ENCODE data around the gene LACTB. TPM values are rescaled to one million over a fixed set of nuclear protein-coding genes. Genes with fewer than 3 reads are reported as not detected.

LACTB gene
- total RNA-seq: 10 to 100 TPM; 35.4 to 41.1 (median 38.6) TPM

GRCh38 chr15:63121382-63122001 is at the start of gene LACTB:
Gene LACTB (plus strand): TSS chr15:63121861. CDS start chr15:63121872, 11 bp downstream.
- H3K27ac ChIP-seq: peak within 1 kb of the TSS; percentile 90 to 99 (median 93)
- H3K27me3 ChIP-seq: no peaks in the 10 kb centered on the region
- peaks cover 0 to 8% of the 10 kb centered on the region in 2 donors for H3K36me3 ChIP-seq
- TF ChIP-seq CTCF (IDR thresholded peaks at IDR 0.05 in 4 of 5, conservative IDR thresholded peaks at IDR 0.05 in 1 of 5) (no peak), POLR2A (IDR thresholded peaks at IDR 0.05) (peak; percentile 77)
- peak within 1 kb of the TSS; percentile 77 to 99 (median 86) for H3K4me3 ChIP-seq
- in situ Hi-C loops (cut with MboI; ENCODE audit: low sequenced_read_pairs in 4 of 4): no loop called here
- ATAC-seq (peak; percentile 93), DNase-seq (peak; percentile 81 to 85)
- H3K9me3 ChIP-seq: no peaks in the 10 kb centered on the region
- peaks cover 4 to 13% of the 10 kb centered on the region in 2 donors for H3K4me1 ChIP-seq
- intact Hi-C loops (cut with DNase I; ENCODE audit: low total_unique reads): loop anchor here (1.0 to 10.0 kb wide), 4 partner anchors 36 to 283 kb away; partner anchors contain the start of genes APH1B, RAB8B and RPS27L

- Histone ChIP-seq H3K27me3 (no peaks in the 10 kb centered on the region), H3K4me1 (no peaks in the 10 kb centered on the region), H3K9me3 (no peaks in the 10 kb centered on the region), H3K27ac (no peak overlapping the region), H3K36me3 (no peaks in the 10 kb centered on the region), H3K4me3 (no peak overlapping the region)
- ATAC-seq (no peak), DNase-seq (no peak)
- intact Hi-C loops (cut with DNase I; ENCODE audit: low total_unique reads): no loop called here
- TF ChIP-seq POLR2A (IDR thresholded peaks at IDR 0.05) (no peak), CTCF (IDR thresholded peaks at IDR 0.05 in 4 of 5, conservative IDR thresholded peaks at IDR 0.05 in 1 of 5) (no peak)
- in situ Hi-C loops (cut with MboI; ENCODE audit: low sequenced_read_pairs in 4 of 4): no loop called here
These were observed 49.5 kb upstream of the LACTB start for GRCh38 chr15:63072023-63072650.

- Histone ChIP-seq H3K27ac (no peak overlapping the region), H3K4me1 (peaks cover 0 to 1% of the 10 kb centered on the region in 2 donors), H3K36me3 (no peaks in the 10 kb centered on the region), H3K9me3 (no peaks in the 10 kb centered on the region), H3K4me3 (no peak overlapping the region), H3K27me3 (no peaks in the 10 kb centered on the region)
- no peak for ATAC-seq
- DNase-seq: no peak
- no peak for TF ChIP-seq POLR2A (IDR thresholded peaks at IDR 0.05)
- TF ChIP-seq CTCF (IDR thresholded peaks at IDR 0.05 in 4 of 5, conservative IDR thresholded peaks at IDR 0.05 in 1 of 5): no peak
- in situ Hi-C loops (cut with MboI; ENCODE audit: low sequenced_read_pairs in 4 of 4): no loop called here
- intact Hi-C loops (cut with DNase I; ENCODE audit: low total_unique reads): no loop called here
These were observed 48.8 kb upstream of the LACTB start for GRCh38 chr15:63072809-63073277.

GRCh38 chr15:63073497-63074172 is 48.0 kb upstream of the LACTB start:
- no peak overlapping the region for H3K4me3 ChIP-seq
- H3K4me1 ChIP-seq: peaks cover 0 to 3% of the 10 kb centered on the region in 2 donors
- no peaks in the 10 kb centered on the region for H3K36me3 ChIP-seq
- no peaks in the 10 kb centered on the region for H3K27me3 ChIP-seq
- no peaks in the 10 kb centered on the region for H3K9me3 ChIP-seq
- H3K27ac ChIP-seq: no peak overlapping the region
- TF ChIP-seq CTCF (IDR thresholded peaks at IDR 0.05 in 4 of 5, conservative IDR thresholded peaks at IDR 0.05 in 1 of 5) (no peak), POLR2A (IDR thresholded peaks at IDR 0.05) (no peak)
- ATAC-seq: no peak
- intact Hi-C loops (cut with DNase I; ENCODE audit: low total_unique reads) (no loop called here), in situ Hi-C loops (cut with MboI; ENCODE audit: low sequenced_read_pairs in 4 of 4) (no loop called here)
- DNase-seq: no peak
